GM23248 (cell line): Measurements from ENCODE around the gene CYP26B1.

ENCODE experiments used
- EZH2 ChIP-seq: fragments of 200-600 bp; sonication (generic); IDR thresholded peaks from 2 replicates; pipeline ENCODE4 v1.6.1; 2018; ENCODE audit warnings: antibody characterized with exemption, mild to moderate bottlenecking; ENCODE audit not compliant: insufficient read depth, poor library complexity, severe bottlenecking
- EZH2phosphoT487 ChIP-seq: fragments of 200-600 bp; sonication (generic); IDR thresholded peaks from 2 replicates; pipeline ENCODE4 v1.6.1; 2018; ENCODE audit warnings: antibody characterized with exemption, moderate library complexity, mild to moderate bottlenecking, low read depth; ENCODE audit not compliant: insufficient read depth

- TF ChIP-seq EZH2 (peak; percentile 98), EZH2phosphoT487 (peak; percentile 84)
These were observed 558 bp upstream of the CYP26B1 start for GRCh38 chr2:72148003-72148836.
